Left forelimb (tissue), 1 donor: ENCODE results near the gene NRXN3.
"Not testable (repeated sequence)": the region's sequence is repeated elsewhere in the genome, so short reads cannot be mapped to it uniquely, and the experiment has no call there.

Source experiments
- DNase-seq: peaks from one replicate; pipeline ENCODE4 v3.0.0-alpha.2; 2018; ENCODE audit warnings: low spot score

NRXN3 gene

DNA sequence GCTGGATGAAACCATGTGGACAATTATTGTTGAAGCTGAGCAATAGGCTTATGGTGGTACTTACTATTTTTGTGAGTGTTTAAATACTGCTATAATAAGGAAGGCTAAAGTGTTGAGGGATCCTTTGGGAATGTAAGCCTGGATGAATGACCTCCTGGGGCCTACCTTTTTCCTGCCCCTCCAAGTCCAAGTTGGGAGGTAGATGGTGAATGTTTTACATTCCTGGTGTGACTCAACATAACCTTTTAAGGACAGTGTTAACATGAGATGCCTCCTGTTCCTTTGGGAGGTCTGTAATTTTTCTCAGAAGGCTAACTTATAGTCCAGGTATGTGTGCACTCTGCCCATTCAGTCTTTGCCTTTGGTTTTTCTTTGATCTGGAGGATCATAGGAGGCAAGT lies 315.9 kb downstream of the NRXN3 start:
- DNase-seq = no peak

DNA sequence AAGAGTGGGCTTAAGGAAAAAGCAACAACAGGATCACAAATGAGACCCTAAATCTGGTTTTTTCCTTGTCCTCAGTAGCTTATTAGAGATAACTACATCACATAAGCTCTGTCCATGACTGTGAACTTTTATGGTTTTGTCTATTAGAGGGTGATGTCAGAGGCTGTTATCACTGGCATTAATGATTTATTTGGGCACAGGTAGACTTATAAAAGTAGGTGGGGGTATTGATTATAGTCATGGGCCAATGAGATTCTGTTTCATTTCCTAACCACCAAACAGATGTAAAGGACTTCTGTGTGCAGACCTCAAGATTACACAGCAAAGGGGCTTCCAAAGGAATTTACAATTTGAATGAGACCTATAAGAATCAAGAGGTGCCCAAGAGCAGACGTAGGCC lies 316.4 kb downstream of the NRXN3 start:
- DNase-seq = no peak

DNA sequence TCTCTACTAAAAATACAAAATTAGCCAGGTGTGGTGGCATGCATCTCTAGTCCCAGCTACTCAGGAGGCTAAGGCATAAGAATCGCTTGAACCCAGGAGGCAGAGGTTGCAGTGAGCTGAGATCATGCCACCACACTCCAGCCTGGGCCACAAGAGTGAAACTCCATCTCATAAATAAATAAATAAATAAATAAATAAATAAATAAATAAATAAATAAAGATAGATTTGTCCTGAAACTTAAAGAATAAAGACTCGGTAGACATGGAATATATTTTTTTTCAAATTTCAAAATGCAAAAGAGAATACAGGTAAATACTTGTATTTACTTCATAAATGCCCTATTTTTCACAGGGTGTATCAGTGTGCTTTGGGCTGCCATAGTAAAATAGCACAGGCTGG lies 317.4 kb downstream of the NRXN3 start:
- DNase-seq = not testable (repeated sequence)

DNA sequence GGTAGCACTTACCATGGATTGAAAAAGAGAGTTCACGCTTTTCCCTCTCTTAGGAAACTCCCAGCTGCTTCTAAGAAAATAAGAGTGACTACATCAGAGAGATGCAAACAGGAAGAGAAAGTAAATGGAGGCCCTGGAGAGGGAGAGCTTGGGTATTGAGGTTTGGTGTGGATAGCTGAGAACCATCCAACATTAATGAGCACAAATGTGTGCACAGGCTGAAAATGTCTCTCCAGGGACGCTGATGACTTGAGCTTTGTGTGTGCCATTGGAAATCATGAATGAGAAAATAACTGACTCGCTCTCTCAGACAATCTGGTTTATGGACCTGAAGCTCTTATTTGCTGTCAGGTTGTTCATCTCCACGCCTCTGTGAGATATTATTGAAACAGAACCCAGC lies 318.8 kb downstream of the NRXN3 start:
- DNase-seq = no peak

DNA sequence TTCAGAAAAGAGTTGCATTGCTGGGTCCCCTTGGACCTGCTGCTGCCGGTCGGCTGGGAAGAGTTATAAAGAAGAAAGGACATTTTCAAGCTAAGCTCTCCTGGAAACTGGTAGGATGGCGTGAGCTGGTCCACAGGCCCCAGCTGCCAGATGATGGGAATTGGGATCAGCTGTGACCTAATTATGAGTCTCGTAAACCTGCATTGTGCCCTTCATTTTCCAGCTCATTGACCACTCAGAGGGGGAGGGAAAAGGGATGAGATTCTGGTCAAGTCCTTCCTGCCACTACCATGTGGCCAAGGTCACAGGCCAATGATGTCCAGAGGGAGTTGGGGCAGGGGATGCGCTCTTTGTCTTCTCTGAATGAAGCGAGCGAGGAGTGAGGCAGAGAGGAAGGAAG lies 320.9 kb downstream of the NRXN3 start:
- DNase-seq = no peak

DNA sequence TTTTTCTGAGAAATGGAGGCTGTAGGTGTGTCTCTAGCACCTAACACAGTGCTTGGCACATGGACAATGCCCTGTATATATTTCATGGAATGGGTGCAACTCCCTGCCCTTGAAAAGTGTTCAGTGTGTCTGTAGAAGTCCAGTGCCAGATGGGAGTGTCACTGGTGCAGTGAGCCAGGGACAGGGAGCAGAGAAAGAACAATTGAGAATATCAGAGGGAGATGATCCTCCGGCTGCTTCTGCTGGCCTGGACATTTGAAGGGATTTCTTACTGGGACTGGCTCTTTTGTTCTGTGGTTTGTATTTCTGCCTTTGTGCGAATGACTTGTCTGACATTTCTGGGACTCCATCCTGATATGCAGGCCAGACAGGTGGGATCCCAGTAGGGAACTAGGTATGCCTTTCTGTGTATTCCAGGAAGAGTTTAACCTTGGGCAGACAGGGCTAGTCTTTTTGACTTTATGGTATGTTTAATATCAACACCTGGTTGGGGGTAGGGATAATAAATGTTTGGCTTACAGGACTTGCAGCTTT lies 328.0 kb downstream of the NRXN3 start:
- DNase-seq = no peak

DNA sequence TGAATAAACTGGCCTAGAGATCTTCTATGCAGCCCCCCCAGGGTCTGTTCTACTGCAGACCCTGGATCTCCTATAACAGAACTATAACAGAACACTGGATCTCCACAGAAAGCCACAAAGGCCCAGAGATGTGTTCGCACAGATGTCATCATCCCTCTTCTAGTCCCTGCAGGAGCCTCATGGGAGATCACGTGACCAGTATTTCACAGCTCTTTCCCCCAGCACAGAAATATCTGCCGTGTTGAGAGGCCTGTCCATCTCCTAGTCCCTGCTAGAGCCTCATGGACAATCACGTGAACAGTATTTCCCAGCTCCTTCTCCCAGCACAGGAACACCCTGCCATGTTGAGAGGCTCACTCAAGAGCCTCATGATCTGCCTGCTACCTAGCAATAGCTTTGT lies 331.7 kb downstream of the NRXN3 start:
- no peak for DNase-seq

DNA sequence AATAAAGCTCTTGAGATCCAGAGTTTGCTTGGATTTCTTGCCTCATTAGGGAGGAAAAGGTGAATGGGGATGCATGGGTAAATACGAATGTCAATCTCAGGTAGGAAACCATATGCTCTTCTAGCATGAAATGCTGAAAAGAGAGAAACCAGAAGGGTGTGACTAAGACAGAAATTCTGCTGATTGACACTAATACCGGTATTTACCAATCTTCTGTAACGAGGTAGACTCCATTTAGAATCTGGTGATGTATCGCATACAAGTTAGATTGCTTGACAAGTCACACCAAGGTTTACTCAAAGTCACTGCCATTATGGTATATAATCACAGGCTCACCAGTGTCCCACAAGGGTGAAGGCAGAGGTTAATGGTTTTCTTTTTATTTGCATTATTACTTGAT lies 337.9 kb downstream of the NRXN3 start:
- no peak for DNase-seq

DNA sequence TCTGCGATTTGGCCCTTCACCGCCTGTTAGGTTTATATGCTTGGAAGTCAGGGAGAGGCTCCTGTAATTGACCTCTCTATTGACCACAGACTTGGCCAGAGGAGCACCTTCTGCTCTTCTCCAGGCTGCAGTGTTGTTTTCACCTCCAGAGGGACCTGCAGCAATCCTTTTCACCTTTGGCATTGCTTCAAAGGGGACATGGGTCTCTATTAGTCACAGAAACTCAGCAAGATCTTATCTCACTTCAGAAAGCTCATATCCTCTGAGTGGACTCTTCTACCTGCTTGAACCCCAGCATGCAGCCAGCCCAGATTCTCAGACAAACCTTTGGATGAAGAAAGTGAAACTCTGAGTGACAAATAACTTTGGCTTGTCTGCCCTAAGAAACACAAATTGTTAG lies 339.3 kb downstream of the NRXN3 start:
- DNase-seq = no peak

DNA sequence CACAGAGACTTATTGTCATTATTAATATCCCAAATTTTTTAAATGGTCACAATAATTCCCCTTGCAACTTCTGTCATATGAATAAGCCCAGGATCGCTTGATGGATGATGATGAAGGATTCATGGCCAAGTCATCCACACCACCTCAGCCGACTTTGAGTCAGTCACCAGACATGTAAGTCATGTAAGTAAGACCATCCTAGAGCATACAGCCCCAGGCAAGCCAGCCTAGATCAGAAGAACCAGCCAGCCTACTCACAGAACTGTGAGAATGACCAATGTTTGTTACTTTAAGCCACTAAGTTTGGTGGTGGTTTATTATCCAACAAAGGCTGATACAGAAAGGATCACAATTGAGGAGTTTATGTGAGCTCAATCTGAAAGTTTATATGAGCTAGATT lies 341.8 kb downstream of the NRXN3 start:
- DNase-seq = no peak

DNA sequence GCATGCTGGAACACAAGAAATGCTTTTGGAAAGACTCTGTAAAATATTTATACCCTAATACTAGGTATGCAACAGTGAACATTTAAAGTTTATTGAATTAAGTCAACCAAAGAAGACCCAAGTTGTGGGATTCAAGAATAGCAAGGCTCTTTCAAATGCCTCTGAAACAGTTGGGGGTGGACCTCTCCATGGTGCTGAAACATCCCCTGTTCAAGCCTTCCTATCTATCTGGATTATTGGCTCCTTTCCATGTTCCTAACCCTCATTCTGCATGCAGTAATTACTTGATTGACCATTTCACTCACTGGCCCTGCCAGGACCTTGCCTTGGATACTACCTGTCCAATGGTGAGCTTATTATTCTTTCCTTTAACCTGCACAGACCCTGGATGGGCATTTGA lies 349.7 kb downstream of the NRXN3 start:
- no peak for DNase-seq

DNA sequence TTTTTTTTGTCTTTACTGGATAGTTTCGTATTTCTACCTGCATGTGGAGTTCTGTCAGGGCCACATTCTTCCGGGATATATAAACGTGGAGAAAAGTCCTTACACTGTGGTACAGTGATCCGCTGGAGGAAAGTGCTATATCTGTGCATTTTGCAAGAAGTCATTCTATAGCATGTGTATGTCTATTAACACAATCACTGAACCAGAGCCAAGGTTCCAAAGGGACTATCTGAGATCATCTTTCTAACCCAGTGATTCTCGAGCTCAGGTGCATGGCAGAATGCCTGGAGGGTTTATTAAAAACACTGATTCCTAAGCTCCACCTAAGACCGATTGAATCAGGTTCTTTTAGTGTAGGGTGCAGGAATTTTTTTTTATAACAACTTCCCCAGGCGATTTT lies 354.0 kb downstream of the NRXN3 start:
- DNase-seq = no peak

DNA sequence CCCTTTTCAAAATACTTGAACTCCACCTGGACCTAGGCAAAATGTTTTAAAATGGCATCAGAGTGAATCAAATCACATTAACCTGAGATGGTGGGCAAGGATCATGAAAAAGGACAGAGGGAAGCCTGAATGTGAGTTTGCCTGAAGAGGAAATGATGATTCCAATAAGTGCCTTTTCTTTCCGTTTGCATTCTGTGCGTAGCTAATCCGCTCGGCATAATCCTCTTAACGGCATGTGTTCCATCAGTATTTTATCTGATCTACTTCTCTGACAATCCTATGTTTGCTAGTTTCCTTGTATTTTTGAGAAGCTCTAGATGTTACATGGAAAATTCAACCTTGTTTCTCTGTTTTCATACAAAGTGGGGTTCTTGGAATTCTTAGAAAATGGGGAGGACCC lies 354.6 kb downstream of the NRXN3 start:
- DNase-seq = no peak

DNA sequence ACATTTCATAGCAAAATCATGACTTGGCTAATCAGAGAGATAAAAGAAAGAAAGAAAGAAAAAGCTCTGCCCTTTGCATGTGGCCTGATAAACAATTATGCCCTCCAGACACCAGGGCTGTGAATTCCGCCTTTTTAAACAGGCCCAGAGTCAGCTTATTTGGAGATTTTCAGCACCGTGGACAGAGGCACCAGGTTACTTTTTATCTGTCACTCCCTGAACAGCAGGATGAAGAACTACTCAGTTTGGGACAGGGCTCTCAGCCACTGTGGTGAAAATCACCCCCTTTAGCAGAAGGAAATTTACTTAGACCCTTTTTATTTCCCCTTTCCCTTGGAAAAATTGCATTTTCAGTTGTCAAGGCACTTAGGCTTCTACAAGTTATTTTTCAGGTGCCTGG lies 359.9 kb downstream of the NRXN3 start:
- no peak for DNase-seq

DNA sequence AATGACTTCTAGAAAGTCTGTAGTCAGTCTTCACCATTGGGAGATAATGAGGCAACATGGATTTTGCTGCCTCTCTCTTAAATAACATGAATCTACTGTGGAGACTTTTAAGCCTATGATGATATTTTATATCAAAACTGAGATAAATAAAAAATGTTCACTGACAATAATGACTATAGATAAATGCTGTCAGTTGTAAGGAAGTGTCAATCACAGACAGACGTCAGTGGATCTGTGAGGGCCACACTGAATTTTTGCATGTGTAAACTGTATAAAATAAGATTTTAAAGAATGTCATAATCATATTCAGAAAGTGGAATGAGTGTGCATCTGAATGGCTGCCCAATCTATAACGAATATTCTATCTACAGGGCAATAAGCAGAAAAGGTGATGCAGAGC lies 364.0 kb downstream of the NRXN3 start:
- no peak for DNase-seq

DNA sequence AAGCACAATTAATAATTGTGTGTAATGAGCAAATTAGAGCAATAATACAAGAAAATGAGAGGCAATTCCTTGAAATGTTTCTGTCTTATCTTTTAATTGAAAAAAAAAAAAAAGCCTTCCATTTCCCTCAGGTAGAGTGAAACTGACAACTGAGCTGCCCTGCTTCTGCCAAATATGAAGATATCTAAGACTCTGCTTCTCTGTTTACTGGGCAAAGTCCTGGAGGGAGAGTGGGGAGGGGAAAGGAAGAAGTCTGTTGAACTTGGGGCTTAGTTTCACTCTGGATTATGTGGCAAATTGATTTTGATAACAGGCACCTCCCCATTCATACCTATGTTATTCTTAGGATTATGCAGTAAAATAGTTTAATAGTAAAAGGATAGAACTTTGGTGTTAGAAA lies 364.9 kb downstream of the NRXN3 start:
- DNase-seq = no peak

DNA sequence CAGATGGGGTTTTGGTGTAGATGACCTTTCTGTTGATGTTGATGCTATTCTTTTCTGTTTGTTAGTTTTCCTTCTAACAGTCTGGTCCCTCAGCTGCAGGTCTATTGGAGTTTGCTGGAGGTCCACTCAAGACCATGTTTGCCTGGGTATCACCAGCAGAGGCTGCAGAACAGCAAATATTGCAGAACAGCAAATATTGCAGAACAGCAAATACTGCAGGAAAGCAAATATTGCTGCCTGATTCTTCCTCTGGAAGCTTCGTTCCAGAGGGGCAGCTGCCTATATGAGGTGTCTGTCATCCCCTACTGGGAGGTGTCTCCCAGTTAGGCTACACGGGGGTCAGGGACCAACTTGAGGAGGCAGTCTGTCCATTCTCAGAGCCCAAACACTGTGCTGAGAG lies 371.6 kb downstream of the NRXN3 start:
- not testable (repeated sequence) for DNase-seq

DNA sequence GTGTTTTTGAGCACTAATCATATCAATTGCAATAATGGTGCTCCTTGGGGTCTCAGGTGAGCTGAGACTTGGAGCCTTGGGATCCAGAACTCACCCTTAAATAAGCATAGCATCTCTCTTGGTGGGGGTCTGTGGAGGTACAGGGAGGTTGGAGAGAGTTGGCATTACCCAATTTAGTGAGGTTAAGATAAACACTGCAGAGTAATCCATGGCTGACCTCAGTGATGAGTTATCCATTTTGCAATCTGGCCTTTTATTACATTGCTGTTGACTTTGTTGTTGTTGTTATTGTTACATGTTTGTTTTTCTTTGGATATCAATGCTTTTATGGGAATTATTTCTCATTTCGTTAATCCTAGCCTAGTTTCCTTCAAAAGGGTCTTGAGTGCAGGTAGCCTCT lies 373.3 kb downstream of the NRXN3 start:
- no peak for DNase-seq

DNA sequence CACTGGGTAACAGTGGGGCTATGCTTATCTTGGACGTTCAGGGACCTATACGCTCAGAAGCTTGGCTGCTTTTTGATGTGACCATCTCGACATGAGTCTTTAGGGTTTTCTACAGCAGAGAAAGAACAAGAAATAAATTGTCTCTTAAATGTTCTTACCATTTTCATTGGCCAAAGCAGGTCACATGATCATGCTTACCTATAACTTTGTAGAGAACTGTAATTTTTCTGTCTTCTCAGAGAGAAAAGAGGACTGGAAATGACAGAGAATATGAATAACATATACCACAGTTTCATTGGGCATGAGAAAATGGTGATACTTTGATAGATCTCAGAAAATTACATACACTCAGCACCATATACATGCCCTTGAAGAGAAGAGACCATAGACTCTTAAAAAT lies 390.9 kb downstream of the NRXN3 start:
- no peak for DNase-seq

DNA sequence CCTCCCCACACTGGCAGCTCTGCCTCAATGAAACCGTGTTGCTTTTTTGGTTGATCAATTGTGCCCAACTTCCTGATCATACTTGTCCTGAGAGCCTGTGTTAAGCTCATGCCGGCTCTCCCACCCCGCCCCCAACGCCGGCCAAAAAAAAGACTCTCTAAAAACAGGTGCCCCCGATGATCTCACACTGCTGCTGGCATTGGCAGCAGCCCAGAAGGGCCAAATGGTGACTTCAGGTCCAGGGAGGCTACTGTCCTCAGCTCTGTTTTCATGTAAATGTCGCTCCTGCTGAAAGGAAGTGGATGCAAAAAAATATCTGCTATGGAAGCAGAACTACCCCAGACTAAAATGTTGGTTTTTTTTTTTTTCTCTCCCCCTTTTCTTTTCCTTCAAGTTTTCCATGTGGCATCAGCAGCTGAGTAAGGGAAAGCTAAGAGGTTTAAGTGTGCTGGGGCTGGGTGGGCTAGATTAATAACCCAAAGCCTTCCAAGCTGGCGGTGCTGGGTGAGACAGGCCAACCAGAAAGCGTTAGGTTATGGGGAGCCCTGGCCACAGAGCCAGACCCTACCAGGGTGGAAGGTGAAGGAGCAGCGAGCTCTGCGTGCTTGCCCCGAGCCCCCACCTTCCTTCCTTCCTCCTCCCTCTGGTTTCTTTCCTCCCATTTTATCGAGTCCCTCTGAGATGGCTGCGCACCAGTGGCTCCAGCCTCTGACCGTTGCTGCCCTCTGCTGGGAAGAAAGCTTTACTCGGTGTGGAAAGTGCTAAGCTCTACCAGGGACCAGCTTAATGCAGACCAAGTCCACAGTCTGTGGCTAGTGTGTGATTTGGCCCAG lies 396.1 kb downstream of the NRXN3 start:
- peak; percentile 68 for DNase-seq

DNA sequence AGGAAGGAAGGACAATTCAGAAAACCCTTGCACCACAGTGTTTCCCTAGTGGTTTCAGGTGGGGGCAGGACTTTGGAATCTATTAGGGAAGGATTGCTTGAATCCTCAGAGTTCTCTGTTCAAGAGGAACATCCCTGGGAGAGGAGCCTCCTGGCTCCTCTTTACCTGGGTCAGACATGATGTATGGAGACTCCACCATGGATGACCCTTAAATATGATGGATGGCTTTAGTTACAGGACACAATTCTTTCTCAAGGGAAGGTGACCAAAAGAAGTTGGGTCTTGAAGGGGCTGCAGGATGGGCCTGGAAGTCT lies 396.6 kb downstream of the NRXN3 start:
- no peak for DNase-seq

DNA sequence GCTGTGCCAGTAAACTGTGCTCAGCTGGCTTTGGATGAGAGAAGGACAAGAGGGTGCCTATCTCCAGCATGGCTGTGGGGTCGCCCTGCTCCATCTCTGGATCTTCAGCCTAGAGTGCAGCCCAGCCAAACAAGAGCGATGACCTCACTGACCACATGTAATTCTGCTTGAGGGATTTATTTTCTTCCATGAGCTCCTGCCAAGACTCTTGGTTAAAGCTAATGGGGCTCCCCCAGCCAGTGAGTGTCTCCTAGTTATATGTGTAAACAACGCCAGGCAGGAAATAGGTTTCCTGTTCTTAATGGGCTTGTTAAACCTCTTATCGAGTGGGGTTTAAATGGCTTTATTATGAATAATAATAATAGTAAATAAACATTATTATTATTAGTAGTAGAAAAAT lies 397.2 kb downstream of the NRXN3 start:
- DNase-seq = no peak

DNA sequence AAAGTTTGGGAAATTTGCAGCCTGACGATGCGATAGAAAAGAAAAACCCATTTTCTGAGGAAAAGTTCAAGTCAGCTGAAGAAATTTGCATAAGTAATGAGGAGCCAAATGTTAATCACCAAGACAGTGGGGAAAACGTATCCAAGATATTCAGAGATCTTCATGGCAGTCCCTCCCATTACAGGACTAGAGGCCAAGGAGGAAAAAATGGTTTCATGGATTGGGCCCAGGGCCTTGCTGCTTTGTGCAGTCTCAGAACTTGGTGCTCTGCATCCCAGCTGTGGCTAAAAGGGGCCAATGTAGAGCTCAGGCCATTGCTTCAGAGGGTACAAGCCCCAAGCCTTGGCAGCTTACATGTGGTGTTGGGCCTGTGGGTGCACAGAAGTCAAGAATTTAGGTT lies 403.6 kb downstream of the NRXN3 start:
- DNase-seq = not testable (repeated sequence)

DNA sequence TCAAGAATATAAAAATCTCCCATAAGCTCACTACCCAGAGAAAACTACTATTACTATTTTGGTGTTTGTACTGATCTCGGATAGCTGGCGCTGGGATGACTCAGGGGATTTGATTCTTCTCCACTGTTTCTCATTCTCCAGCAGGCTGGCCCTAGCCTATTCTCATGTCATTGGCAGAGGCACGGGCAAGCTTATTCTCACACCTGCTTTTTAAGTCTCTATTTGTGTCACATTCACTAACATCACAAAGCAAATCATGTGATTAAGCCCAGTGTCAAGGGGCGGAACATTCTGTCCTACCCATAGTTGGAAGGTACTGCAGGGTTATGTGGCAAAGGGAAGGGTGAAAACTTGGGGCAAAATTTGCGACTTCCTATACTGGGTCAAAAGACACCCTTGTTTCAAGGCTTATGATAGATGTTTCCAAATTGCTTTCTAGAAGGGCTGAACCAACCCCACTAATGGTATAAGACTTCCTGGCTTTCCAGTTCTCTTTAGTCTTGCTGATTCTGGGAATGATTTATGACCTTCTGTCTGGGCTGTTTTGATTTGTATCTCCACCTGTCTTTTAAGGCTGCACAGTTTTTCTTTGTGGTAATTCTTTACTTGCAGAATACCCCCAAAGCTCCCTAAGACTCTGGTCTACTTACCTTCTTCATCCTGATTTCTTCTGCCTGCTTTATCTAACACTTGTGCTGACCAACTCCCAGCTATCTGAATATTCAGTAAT lies 406.4 kb downstream of the NRXN3 start:
- no peak for DNase-seq
